Activated CD8-positive, alpha-beta T cell treated with anti-CD3 and anti-CD28 coated beads, Interleukin-2, amount 10 ng/mL, durations not matched to agents 7 days and 5 days (primary cell): ENCODE measurements around the gene ANKS1A. TPM values are rescaled to one million over a fixed set of nuclear protein-coding genes. Genes with fewer than 3 reads are reported as not detected.
A peak's percentile ranks its signal among the peaks of the same experiment; 100 is the strongest.
"Not testable (repeated sequence)": the region's sequence is repeated elsewhere in the genome, so short reads cannot be mapped to it uniquely, and the experiment has no call there.

Experiments
- ATAC-seq: fragments of 150-1000 bp; cut with Tn5 transposase; one replicate; pipeline ENCODE4 v1.10.0; 2021; ENCODE audit warnings: moderate library complexity
- CTCF ChIA-PET: fragments of 350-600 bp; sonication (Branson Sonifier 250); formaldehyde crosslinking; loops from one replicate; lab custom pipeline; 2021; ENCODE audit warnings: antibody characterized with exemption; lab: Charles Lee
- POLR2A ChIA-PET: fragments of 350-600 bp; sonication (Branson Sonifier 250); formaldehyde crosslinking; loops from one replicate; lab custom pipeline; 2021; ENCODE audit warnings: antibody characterized with exemption; lab: Charles Lee
- DNase-seq: peaks from one replicate; pipeline ENCODE4 v3.0.0-alpha.2; 2020
- H3K27ac Mint-ChIP-seq: one replicate; pipeline ENCODE4 v1.8.0; 2021; ENCODE audit warnings: mild to moderate bottlenecking, mixed read lengths
- H3K27me3 Mint-ChIP-seq: one replicate; pipeline ENCODE4 v1.8.0; 2021; ENCODE audit warnings: low read depth, mixed read lengths
- H3K36me3 Mint-ChIP-seq: one replicate; pipeline ENCODE4 v1.8.0; 2021; ENCODE audit warnings: low read depth, mixed read lengths
- H3K4me1 Mint-ChIP-seq: one replicate; pipeline ENCODE4 v1.8.0; 2021; ENCODE audit warnings: low read depth, mixed read lengths
- H3K4me3 Mint-ChIP-seq: one replicate; pipeline ENCODE4 v1.8.0; 2021; ENCODE audit warnings: mild to moderate bottlenecking, mixed read lengths
- H3K9me3 Mint-ChIP-seq: one replicate; pipeline ENCODE4 v1.8.0; 2022; ENCODE audit warnings: mixed read lengths; ENCODE audit not compliant: insufficient read depth
- total RNA-seq, 2 experiments: library from RNA; stranded (reverse); gene quantifications; one replicate each; pipeline ENCODE4 v1.2.3, GENCODE V29; 2021

The ANKS1A gene
- total RNA-seq, 2 experiments from 2014 or later, result 5.3 to 5.8 TPM

DNA sequence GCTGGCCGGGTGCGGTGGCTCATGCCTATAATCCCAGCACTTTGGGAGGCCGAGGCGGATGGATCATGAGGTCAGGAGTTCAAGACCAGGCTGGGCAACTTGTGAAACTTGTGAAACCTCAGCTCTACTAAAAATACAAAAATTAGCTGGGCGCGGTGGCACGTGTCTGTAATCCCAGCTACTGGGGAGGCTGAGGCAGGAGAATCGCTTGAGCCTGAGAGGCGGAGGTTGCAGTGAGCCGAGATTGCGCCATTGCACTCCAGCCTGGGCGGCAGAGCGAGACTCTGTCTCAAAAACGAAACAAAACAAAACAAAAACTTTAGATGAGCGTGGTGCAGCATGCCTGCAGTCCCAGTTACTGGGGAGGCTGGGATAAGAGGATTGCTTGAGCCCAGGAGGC, 3.2 kb upstream of the ANKS1A start:
- H3K9me3 Mint-ChIP-seq, H3K27me3 Mint-ChIP-seq, ATAC-seq, H3K27ac Mint-ChIP-seq, DNase-seq, H3K4me3 Mint-ChIP-seq: not testable (repeated sequence)
- POLR2A ChIA-PET, result interaction anchor here (2.9 to 3.1 kb wide), 2 partner anchors 94 to 129 kb away, joined by 20 to 24 read pairs; partner anchors contain the start of genes BLTP3A and SNRPC
- H3K4me1 Mint-ChIP-seq, result peaks cover 33% of the 10 kb centered on the region
- peaks cover 23% of the 10 kb centered on the region for H3K36me3 Mint-ChIP-seq
- CTCF ChIA-PET, result interaction anchor here (1.3 kb wide), 1 partner anchor 13 kb away, joined by 5 read pairs; no protein-coding TSS in a partner anchor

DNA sequence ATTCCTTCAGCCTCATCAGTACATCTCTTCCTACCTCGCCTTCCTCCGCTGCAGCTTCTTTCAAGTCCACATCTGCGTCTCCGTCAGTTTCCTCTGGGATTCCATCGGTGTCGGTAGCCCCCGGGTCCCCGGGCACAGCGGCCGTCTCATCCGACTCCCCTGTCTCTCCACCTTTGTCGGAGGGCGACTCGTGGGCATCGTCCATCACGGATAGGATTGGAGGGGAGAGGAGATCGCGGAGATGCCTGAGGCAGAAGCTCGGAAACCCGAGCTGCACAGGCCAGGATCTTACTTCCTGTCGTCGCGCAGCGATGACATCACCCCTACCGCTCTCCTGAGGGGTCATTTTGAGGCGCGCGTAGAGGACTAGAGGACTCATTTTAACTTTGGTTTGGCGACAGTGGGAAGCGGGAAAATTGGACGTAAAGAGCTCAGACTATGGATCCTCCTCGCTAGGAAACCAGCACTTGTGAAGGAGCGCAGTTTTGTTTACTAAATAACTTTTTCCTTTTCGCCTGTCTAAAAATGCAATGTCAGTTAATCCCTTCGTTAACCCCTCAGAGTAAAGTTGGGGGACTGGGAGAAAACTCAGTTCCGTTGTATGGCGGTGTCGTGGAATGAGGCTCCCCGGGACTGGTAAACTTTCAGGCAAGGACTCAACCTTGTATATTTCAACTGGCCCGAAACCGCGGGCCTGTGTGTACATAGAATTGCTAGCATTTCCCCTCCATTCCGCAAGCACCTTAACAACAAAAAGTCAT, 1.1 kb upstream of the ANKS1A start, which contains the start of gene TAF11:
TSS of gene TAF11 (minus strand) at position 290 of the 761 bp plus-strand sequence. CDS start at position 205, 85 bp downstream.
- H3K9me3 Mint-ChIP-seq, result no peaks in the 10 kb centered on the region
- H3K27me3 Mint-ChIP-seq, result peaks cover 7% of the 10 kb centered on the region
- H3K36me3 Mint-ChIP-seq, result peaks cover 21% of the 10 kb centered on the region
- DNase-seq, result peak; percentile 95
- CTCF ChIA-PET, result interaction anchor here (1.0 to 1.7 kb wide), 5 partner anchors 9 to 427 kb away, joined by 3 to 6 read pairs (median 4); partner anchors contain the start of genes BLTP3A and SNRPC
- peaks cover 35% of the 10 kb centered on the region for H3K4me1 Mint-ChIP-seq
- ATAC-seq, result peak; percentile 85
- POLR2A ChIA-PET, result interaction anchor here (0.6 to 3.1 kb wide), 28 partner anchors 9 to 1283 kb away, joined by 3 to 24 read pairs (median 3); partner anchors contain the start of genes BLTP3A, ILRUN, RPS10 and SNRPC
- peak within 1 kb of the TSS; percentile 97 for H3K4me3 Mint-ChIP-seq
- peak within 1 kb of the TSS; percentile 99 for H3K27ac Mint-ChIP-seq

DNA sequence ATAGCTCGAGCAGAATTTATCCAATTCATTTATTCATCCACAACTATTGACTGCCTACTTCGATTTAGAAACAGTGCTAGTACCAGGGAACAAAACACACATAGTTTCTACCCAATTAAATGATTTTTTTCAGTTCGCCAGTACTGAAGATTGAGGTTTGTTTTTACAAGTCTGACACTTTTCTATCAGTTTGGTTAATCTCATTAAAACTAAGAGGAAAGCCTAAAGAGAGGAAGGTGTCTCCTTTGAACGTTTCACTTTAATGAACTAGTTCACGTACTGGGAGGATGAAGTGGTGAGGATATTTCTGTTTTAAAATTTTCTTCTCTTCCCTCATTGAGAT, 570 bp upstream of the ANKS1A start:
- Mint-ChIP-seq H3K9me3 (no peaks in the 10 kb centered on the region), H3K4me1 (peaks cover 35% of the 10 kb centered on the region), H3K4me3 (peak overlapping the region; percentile 97), H3K27ac (peak overlapping the region; percentile 99), H3K36me3 (peaks cover 20% of the 10 kb centered on the region), H3K27me3 (peaks cover 7% of the 10 kb centered on the region)
- POLR2A ChIA-PET, result interaction anchor here (0.6 to 3.1 kb wide), 19 partner anchors 10 to 1283 kb away, joined by 3 to 24 read pairs (median 4); partner anchors contain the start of genes BLTP3A, ILRUN, RPS10 and SNRPC
- CTCF ChIA-PET, result interaction anchor here (0.7 to 1.7 kb wide), 5 partner anchors 9 to 428 kb away, joined by 3 to 6 read pairs (median 4); partner anchors contain the start of gene SNRPC
- ATAC-seq (no peak), DNase-seq (no peak)

DNA sequence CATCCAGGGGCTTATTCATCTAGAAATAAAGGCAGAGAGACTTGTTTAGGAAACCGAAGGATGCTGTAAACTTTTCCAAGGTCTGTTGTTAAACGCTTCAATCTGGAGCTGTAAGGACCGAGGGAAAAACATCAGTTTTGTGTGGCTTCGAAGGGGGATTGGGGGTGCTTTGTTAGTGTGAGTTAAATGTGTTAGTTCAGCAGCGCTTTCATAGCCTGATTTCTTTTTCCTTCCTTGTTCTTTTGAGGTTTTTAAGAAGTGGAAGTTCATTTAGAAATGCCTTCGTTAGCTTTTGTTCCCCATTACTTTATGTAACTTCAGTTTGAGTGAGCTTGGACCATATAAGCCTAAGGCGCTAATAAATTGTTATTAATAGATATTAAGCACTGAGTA, 1.5 kb downstream of the ANKS1A start:
- no peak for ATAC-seq
- H3K27me3 Mint-ChIP-seq, result peaks cover 7% of the 10 kb centered on the region
- DNase-seq, result no peak
- no peaks in the 10 kb centered on the region for H3K9me3 Mint-ChIP-seq
- peaks cover 6% of the 10 kb centered on the region for H3K36me3 Mint-ChIP-seq
- ChIA-PET CTCF (no interaction called here), POLR2A (no interaction called here)
- H3K4me3 Mint-ChIP-seq, result peak overlapping the region; percentile 97
- no peak overlapping the region for H3K27ac Mint-ChIP-seq
- peaks cover 31% of the 10 kb centered on the region for H3K4me1 Mint-ChIP-seq

DNA sequence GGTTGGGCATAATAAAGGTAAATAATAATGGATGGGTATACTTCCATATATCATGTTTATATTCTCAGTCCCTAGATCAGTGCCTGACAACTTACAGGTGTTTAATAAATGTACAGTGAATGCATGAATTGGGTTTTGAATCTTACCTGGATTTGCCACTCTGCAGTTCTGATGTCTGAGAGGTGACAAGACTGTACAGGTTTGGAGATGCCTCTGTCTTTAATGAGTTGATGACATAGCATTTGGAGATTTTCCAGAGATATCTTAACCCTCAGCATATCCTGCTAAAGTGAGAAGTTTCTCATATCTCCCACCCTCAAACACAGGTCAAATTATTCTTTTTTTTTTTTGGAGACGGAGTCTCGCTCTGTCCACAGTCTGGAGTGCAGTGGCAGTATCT, 2.2 kb downstream of the ANKS1A start:
- no peak for DNase-seq
- H3K4me3 Mint-ChIP-seq, result no peak overlapping the region
- POLR2A ChIA-PET, result no interaction called here
- H3K4me1 Mint-ChIP-seq, result peaks cover 24% of the 10 kb centered on the region
- CTCF ChIA-PET, result interaction anchor here (0.5 kb wide), 1 partner anchor 386 kb away, joined by 3 read pairs; no protein-coding TSS in a partner anchor
- H3K27me3 Mint-ChIP-seq, result peaks cover 7% of the 10 kb centered on the region
- no peak for ATAC-seq
- H3K9me3 Mint-ChIP-seq, result no peaks in the 10 kb centered on the region
- H3K36me3 Mint-ChIP-seq, result peaks cover 4% of the 10 kb centered on the region
- H3K27ac Mint-ChIP-seq, result no peak overlapping the region

DNA sequence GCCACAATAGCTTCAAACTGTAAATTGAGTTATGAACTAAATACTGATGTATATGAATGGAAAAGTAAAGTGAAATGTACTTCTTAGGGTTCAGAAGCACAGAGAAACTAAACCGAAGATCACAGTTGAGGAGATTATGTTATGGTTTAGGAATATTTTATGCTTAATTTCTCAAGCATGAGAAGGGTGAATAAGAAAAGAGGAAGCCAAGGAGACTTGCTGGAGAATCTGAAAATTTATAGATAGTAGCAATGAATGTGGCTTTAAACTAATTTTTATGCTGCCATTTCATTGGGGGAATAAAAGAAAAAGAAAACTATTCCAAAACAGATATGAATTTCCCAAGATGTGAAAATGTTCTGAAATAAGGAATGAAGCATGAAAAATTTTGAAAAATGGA, 5.6 kb downstream of the ANKS1A start:
- CTCF ChIA-PET, result interaction anchor here (0.8 kb wide), 1 partner anchor 346 kb away, joined by 3 read pairs; no protein-coding TSS in a partner anchor
- POLR2A ChIA-PET, result no interaction called here
- ATAC-seq, result no peak
- H3K27me3 Mint-ChIP-seq, result peaks cover 7% of the 10 kb centered on the region
- no peaks in the 10 kb centered on the region for H3K9me3 Mint-ChIP-seq
- H3K36me3 Mint-ChIP-seq, result no peaks in the 10 kb centered on the region
- no peak overlapping the region for H3K27ac Mint-ChIP-seq
- H3K4me3 Mint-ChIP-seq, result no peak overlapping the region
- H3K4me1 Mint-ChIP-seq, result peaks cover 11% of the 10 kb centered on the region
- DNase-seq, result no peak

DNA sequence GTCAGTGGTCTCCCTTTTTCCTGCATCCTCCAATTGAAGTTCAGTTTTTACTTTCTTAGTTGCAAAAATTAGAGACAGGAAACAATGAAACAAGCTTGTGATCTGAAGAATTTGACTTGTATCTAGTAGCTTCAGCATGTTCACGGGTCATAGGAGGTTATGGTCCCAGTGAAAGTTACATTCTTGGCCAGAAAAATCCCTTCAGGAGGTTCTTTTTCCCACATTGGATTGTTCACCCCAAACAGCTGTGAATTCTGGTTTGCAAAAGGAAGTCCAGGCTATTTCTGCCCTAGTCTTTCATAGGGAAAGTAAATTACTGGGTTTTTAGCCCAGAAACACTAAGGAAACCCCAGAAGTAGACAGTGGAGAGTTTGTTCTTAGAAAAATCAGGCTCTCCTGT, 8.1 kb downstream of the ANKS1A start:
- Mint-ChIP-seq H3K4me1 (no peaks in the 10 kb centered on the region), H3K27me3 (no peaks in the 10 kb centered on the region), H3K27ac (no peak overlapping the region), H3K9me3 (no peaks in the 10 kb centered on the region), H3K4me3 (no peak overlapping the region), H3K36me3 (no peaks in the 10 kb centered on the region)
- DNase-seq (no peak), ATAC-seq (no peak)
- CTCF ChIA-PET, result no interaction called here
- POLR2A ChIA-PET, result interaction anchor here (1.1 kb wide), 1 partner anchor 10 kb away, joined by 5 read pairs; the partner anchor contains the start of gene TAF11

DNA sequence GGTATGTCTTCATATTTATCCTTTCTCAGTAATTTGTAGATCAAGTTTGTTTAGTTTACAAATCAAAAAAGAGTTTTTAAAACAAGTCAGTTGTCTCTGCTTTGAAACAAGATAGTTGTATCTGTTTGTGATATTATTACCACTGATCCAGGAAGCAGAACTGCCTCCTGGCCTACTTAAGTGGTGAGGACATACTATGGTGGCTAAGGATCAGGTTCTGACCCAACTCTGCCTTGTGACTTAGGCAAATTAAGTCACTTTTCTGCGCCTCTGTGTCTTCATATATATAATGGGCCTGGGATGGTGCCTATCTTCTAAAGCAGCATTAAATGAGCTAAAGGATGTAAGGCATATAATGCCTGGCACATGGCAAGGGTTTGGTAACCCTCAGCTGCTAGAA, 8.7 kb downstream of the ANKS1A start:
- no peak overlapping the region for H3K4me3 Mint-ChIP-seq

DNA sequence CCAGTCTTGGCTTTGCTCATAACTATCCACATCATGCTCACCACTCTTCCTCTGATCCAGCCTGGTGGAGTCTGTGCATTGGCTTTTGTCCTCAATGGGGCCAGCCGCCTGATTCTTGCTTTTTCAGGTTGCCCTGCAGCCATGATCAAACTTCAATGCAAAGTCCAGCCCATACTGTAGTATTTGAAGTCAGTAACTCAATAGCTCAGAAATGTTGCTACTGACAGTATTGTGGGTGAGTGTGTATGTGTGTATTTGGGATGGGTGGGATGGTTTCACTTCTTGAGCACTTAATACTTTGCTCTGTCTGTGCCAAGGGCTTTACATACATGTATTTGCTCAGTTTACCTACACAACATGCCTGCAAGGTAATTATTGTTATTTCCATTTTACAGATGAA, 10.7 kb downstream of the ANKS1A start:
- DNase-seq, H3K9me3 Mint-ChIP-seq, H3K27ac Mint-ChIP-seq, H3K36me3 Mint-ChIP-seq, H3K27me3 Mint-ChIP-seq, H3K4me3 Mint-ChIP-seq, CTCF ChIA-PET, ATAC-seq, H3K4me1 Mint-ChIP-seq: not testable (repeated sequence)
- POLR2A ChIA-PET, result interaction anchor here (0.7 to 1.6 kb wide), 2 partner anchors 12 kb away, joined by 3 to 6 read pairs; partner anchors contain the start of gene TAF11

More for the DNA sequence above, 8.7 kb downstream of the ANKS1A start:
- no peaks in the 10 kb centered on the region for H3K27me3 Mint-ChIP-seq
- ATAC-seq (no peak), DNase-seq (no peak)
- ChIA-PET CTCF (no interaction called here), POLR2A (interaction anchor here (0.7 to 1.1 kb wide), 2 partner anchors 10 kb away, joined by 3 to 5 read pairs; partner anchors contain the start of gene TAF11)
- no peaks in the 10 kb centered on the region for H3K36me3 Mint-ChIP-seq
- H3K4me1 Mint-ChIP-seq, result no peaks in the 10 kb centered on the region
- H3K9me3 Mint-ChIP-seq, result no peaks in the 10 kb centered on the region
- H3K27ac Mint-ChIP-seq, result no peak overlapping the region

DNA sequence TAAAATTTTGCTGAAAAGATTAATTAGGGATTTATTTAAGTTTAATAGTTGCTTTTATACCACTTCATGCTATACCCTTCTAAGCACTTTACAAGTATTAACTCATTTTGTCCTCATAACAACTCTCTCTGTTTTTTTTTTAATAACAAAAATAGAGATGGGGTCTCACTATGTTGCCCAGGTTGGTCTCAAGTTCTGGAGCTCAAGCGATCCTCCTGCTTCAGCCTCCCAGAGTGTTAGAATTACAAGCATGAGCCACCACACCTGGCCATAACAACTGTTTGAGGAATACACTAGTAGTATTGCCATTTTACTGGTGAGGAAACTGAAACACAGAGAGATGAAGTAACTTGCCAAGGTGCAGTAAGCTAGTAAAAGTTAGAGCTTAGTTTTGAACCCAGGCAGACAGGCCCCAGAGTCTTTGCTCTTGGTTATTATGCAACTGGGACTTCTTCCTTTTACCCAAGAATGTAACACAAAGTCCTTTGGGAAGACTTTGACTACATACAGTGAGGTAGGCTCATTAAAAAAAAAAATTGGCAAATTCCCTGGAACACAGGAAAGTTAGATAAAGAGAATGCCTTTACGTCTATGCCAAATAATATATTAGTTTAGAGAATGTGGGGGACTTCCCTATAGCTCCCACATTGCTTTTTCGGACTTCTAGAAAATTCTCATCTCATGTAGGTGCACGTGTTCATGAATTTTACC, 11.4 kb downstream of the ANKS1A start:
- ATAC-seq, result no peak
- H3K9me3 Mint-ChIP-seq, result no peaks in the 10 kb centered on the region
- no peak overlapping the region for H3K27ac Mint-ChIP-seq
- DNase-seq, result no peak
- H3K27me3 Mint-ChIP-seq, result no peaks in the 10 kb centered on the region
- H3K4me3 Mint-ChIP-seq, result no peak overlapping the region
- POLR2A ChIA-PET, result interaction anchor here (1.6 kb wide), 1 partner anchor 13 kb away, joined by 6 read pairs; the partner anchor contains the start of gene TAF11
- no peaks in the 10 kb centered on the region for H3K36me3 Mint-ChIP-seq
- CTCF ChIA-PET, result no interaction called here
- H3K4me1 Mint-ChIP-seq, result peaks cover 11% of the 10 kb centered on the region

DNA sequence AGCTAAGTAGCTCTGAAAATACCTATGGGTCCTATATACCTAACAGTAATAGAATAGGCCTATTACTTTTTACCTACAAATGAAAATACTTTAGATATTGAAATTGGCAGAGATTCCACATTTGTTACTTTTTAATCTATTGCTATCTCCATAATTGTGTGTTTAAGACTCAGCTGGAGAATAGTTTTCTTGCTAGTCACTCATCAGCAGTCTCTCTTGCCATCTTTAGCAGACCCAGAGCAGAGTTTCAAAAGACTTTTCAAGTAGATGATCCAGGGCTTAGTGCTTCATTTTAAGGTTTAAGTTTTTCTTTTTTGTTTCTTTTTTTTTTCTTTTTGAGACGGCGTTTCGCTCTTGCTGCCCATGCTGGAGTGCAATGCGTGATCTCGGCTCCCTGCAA, 12.9 kb downstream of the ANKS1A start:
- Mint-ChIP-seq H3K4me1 (peaks cover 17% of the 10 kb centered on the region), H3K27ac (no peak overlapping the region), H3K36me3 (no peaks in the 10 kb centered on the region), H3K27me3 (peaks cover 11% of the 10 kb centered on the region), H3K9me3 (no peaks in the 10 kb centered on the region), H3K4me3 (no peak overlapping the region)
- ChIA-PET POLR2A (interaction anchor here (0.6 kb wide), 1 partner anchor 232 kb away, joined by 3 read pairs; no protein-coding TSS in a partner anchor), CTCF (no interaction called here)
- DNase-seq (no peak), ATAC-seq (no peak)
